ENCODE measurements around the gene TIMMDC1. TPM values are rescaled to one million over a fixed set of nuclear protein-coding genes. Genes with fewer than 3 reads are reported as not detected.
A peak's percentile ranks its signal among the peaks of the same experiment; 100 is the strongest.

Gene TIMMDC1
- 331 TPM for total RNA-seq
- long read RNA-seq, transcript TIMMDC1-208 (7 exons, 2,394 nt): major isoform, 205 of 224 reads
- long read RNA-seq, partial matches to known transcripts: 6 of 224 reads
- long read RNA-seq, other reads (novel, unspliced or antisense): 10 of 224 reads

DNA sequence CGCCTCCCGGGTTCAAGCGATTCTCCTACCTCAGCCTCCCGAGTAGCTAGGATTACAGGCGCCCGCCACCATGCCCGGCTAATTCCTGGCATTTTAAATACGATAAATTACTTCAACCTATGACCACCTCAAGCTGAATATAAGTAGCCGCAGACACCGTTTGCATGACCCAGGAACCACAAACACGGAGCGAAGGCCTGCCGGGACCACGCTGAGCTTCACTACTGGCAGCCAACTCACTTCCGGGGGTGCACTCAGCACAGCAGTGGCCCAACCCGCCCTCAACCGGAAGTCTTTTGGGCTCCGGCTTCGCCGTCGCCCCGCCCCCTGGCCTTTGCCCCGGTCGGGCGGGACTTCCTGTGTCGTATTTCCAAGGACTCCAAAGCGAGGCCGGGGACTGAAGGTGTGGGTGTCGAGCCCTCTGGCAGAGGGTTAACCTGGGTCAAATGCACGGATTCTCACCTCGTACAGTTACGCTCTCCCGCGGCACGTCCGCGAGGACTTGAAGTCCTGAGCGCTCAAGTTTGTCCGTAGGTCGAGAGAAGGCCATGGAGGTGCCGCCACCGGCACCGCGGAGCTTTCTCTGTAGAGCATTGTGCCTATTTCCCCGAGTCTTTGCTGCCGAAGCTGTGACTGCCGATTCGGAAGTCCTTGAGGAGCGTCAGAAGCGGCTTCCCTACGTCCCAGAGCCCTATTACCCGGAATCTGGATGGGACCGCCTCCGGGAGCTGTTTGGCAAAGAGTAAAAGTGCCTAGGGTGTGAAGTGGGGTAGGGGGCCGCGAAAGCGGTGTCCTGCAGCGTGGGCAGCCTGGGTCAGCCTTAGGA is at the start of gene TIMMDC1:
TIMMDC1 (plus strand) TSS at position 362 of the 826 bp plus-strand sequence; CDS start at position 549, 187 bp downstream.
- intact Hi-C loops (cut with DNase I): no loop called here
- ATAC-seq (ENCODE audit: poor library complexity) (peak; percentile 99), DNase-seq (peak; percentile 98)

GRCh38 chr3:119453822-119454221 is 44.5 kb upstream of the TIMMDC1 start:
- intact Hi-C loops (cut with DNase I): no loop called here
- DNase-seq: no peak
- ATAC-seq (ENCODE audit: poor library complexity): no peak

DNA sequence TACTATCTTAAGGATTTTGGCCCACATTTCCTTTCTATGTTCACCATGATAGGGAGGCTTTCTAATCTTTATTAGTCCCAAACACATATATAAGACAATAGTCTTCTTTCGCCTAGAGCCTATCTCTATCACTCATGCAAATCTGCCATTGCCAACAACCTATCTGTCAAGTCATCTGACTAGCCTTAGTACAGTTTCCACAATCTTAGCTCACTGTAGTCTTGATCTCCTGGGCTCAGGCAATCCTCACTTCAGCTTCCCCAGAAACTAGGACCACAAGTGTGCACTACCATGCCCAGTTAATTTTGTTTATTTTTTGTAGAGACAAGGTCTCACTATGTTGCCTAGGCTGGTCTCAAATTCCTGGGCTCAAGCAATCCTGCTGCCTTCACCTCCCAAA is 41.9 kb upstream of the TIMMDC1 start:
- ATAC-seq (ENCODE audit: poor library complexity) (no peak), DNase-seq (no peak)
- intact Hi-C loops (cut with DNase I): no loop called here

- ATAC-seq (ENCODE audit: poor library complexity) (peak; percentile 78), DNase-seq (no peak)
- intact Hi-C loops (cut with DNase I): no loop called here
Measured at GRCh38 chr3:119457246-119457645, 41.1 kb upstream of the TIMMDC1 start.

GRCh38 chr3:119463171-119464169 is 34.9 kb upstream of the TIMMDC1 start, which contains the start of gene TMEM39A:
Gene TMEM39A, minus strand, starts transcription at chr3:119463615. Its CDS starts 1,541 bp downstream, at chr3:119462074.
- intact Hi-C loops (cut with DNase I): no loop called here
- peak; percentile 99 for ATAC-seq (ENCODE audit: poor library complexity)
- peak; percentile 100 for DNase-seq

DNA sequence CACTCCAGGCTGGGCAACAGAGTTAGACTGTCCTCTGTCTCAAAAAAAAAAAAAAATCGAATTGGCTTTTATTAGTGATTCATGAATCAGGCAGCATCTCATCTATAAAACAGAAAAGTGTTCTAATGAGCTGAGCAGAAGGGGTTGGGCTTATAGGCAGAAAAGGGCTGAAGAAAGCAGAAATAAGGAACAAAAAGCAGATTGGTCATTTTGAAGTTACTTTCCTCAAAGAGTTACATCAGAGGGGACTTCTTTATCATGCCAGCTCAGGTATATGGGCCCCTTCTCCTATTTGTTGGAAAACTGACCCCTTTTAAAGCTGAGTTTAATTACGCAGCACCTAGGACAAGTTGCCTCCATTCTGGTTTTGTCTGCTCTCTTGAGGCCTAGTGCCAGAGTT is 30.3 kb upstream of the TIMMDC1 start:
- DNase-seq (no peak), ATAC-seq (ENCODE audit: poor library complexity) (no peak)
- intact Hi-C loops (cut with DNase I): no loop called here

DNA sequence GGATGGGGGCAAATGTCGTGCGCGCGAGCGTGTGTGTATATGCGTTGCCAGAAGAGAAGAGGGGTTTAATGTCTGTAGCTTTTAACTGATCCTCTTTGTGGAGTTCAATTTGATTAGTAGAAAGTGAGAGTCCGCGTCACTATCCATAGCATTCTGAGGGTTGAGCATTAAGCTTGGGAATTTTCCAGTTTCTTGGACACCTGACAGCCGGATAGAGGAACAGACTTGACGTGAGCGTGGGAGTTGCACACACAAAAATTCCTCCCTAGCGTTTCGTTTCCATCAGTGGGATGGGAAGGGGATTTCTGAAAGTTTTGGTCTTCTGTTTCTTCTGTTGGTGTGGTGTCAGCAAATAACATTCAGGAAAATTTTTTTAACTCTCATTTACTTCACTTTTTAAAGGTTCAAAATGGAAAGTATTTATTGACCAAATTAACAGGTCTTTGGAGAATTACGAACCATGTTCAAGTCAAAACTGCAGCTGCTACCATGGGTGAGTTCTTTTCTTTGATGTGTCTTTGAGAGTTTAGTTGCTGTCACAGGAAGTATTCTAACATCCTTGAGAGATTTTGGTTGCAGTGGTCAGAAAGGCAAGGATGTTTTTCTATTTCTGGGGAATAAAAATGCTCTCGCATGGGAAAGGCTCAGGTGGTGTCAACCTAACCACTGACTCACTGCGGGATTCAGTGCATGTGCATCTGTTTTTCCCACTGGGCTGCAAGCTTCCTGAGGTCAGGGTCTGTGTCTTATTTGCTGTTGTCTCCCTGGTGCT is 28.7 kb upstream of the TIMMDC1 start:
- intact Hi-C loops (cut with DNase I): no loop called here
- ATAC-seq (ENCODE audit: poor library complexity) (peak; percentile 8), DNase-seq (no peak)

DNA sequence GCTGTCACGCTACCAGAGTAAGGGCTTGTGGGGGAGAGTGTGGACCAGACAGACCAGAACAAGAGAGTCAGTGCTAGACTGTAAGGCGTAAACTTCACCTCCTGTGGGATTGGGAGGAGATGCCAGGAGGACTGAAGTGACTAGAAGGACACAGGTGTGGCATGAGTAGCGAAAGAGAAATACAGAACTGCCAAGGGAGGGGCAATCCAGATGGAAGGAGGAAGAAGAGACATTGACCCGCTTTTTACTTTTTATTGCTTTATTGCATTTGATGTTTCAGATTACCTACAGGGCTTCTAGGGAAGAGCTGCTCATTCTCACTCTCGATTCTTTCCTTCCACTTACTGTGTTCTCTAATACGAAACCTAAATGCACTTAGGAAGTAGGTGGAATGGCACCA is 27.5 kb upstream of the TIMMDC1 start:
- ATAC-seq (ENCODE audit: poor library complexity): no peak
- intact Hi-C loops (cut with DNase I): no loop called here
- no peak for DNase-seq

- DNase-seq (no peak), ATAC-seq (ENCODE audit: poor library complexity) (no peak)
- intact Hi-C loops (cut with DNase I): no loop called here
Measured at GRCh38 chr3:119481079-119481478, 17.3 kb upstream of the TIMMDC1 start.

DNA sequence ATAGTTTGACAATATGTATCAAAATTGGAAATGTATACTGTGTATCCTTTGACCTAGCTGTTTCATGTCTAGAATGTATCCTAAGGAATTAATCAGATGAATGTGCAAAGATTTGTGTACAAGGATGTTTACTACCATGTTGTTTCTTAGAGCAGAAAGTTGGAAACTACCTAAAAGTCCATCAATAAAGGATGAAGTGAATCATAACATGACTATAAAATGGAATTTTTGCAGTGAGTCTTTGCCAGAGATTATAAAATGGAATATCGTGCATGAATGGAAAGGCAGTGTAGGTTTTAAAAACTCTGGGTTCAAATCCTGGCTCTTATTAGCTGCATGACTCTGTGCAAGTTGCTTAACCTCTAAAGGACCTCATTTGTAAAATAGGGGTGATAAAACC is 15.2 kb upstream of the TIMMDC1 start:
- intact Hi-C loops (cut with DNase I): no loop called here
- ATAC-seq (ENCODE audit: poor library complexity): no peak
- no peak for DNase-seq

GRCh38 chr3:119485563-119485962 is 12.8 kb upstream of the TIMMDC1 start:
- ATAC-seq (ENCODE audit: poor library complexity): peak; percentile 88
- intact Hi-C loops (cut with DNase I): no loop called here
- no peak for DNase-seq

DNA sequence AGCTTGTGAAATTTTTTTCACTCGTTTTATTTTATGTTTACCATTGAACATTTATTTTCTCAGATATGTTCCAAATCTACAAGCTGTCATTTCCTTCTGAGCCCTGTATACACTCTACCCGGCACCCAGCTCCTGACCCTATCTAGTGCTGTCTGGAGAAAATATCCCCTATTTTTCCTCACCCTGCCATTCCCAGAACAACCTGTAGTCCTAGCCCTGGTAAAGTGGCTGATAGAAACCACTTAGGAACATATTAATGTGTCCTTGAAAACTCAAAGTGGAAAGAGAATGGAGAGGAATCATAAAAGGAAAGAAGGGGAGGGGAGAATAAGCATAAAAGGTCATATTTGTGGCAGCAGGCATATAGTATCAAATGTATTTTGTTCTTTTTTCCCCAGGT is 8.2 kb upstream of the TIMMDC1 start:
- DNase-seq (no peak), ATAC-seq (ENCODE audit: poor library complexity) (no peak)
- intact Hi-C loops (cut with DNase I): no loop called here

DNA sequence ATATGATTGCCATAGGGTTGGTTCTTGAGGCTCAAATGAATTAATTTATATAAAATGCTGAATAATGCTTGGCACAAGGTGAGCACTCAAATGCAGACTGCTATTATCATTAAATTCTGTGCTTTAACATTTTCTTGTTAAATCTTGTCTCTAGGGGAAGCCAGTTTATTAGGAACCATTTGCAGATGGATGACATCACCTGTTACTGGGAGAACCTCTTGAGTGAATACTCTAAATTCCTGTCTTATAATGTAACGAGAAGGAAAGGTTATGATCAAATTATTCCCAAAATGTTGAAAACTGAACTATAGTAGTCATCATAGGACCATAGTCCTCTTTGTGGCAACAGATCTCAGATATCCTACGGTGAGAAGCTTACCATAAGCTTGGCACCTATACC is 6.2 kb upstream of the TIMMDC1 start:
- intact Hi-C loops (cut with DNase I): no loop called here
- no peak for ATAC-seq (ENCODE audit: poor library complexity)
- no peak for DNase-seq

- intact Hi-C loops (cut with DNase I): no loop called here
- no peak for ATAC-seq (ENCODE audit: poor library complexity)
- no peak for DNase-seq
Measured at GRCh38 chr3:119492810-119493209, 5.5 kb upstream of the TIMMDC1 start.

DNA sequence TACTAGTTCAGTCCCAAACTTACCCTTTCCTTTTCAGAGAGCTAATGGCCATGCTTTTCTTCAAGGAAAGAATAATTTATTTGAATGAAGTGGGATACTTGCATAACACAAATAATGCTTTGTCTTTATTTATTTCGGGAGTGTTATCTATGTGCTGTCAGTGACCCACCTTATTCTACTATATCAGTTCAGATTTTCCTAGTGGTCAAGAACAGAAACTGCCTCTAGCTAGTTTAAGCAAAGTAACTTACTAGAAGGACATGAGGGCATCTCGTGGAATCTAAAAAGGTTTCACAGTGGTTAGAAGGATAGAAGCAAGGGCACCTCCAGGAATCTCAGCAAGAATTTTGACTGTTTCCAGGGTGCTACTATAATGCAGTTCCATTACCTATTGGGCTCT is 3.8 kb upstream of the TIMMDC1 start:
- ATAC-seq (ENCODE audit: poor library complexity) (no peak), DNase-seq (no peak)
- intact Hi-C loops (cut with DNase I): no loop called here

DNA sequence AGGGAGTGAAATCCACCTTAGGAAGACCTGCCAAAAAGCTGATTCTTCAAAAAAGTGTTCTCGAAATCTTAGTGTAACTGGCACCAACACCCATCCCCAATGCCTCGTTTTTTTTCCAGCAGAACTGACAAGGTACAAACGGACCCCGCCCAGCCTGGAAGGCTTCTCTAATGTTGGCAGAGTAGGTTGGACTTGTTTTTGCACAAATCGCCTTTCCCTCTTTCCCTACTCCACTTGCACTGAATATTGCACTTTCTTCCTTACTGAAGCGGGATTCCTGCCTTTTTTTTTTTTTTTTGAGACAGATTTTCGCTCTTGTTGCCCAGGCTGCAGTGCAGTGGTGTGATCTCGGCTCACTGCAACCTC is 544 bp upstream of the TIMMDC1 start:
- ATAC-seq (ENCODE audit: poor library complexity) (peak; percentile 2), DNase-seq (no peak)
- intact Hi-C loops (cut with DNase I): no loop called here

DNA sequence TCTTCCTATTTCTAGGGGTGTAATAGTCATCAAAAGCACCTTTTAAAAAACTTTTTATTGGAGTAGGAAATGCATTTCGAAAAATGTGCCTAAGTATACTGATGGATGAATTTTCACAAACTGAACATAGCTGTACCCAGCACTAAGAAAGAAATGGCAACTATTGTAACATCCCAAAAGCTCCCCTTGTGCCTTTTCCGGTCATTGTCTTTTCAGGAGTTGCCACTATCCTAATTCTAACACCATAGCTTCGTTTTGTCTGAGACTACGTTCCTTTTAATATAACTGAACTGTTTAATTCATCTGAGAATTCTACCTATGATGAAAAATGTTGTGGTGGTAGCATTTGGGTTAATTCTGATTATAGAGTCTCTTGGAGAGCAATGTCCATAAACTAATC is 1.9 kb downstream of the TIMMDC1 start:
- DNase-seq: no peak
- intact Hi-C loops (cut with DNase I): no loop called here
- ATAC-seq (ENCODE audit: poor library complexity): no peak

GRCh38 chr3:119500901-119501300 is 2.6 kb downstream of the TIMMDC1 start:
- intact Hi-C loops (cut with DNase I): no loop called here
- ATAC-seq (ENCODE audit: poor library complexity): no peak
- DNase-seq: no peak

- intact Hi-C loops (cut with DNase I): no loop called here
- no peak for DNase-seq
- ATAC-seq (ENCODE audit: poor library complexity): no peak
Measured at GRCh38 chr3:119506631-119507030, 8.3 kb downstream of the TIMMDC1 start.
